Neuronal stem cell (in vitro differentiated cells): Measurements from ENCODE around the gene ATP6V0A1.
"Not testable (repeated sequence)": the region's sequence is repeated elsewhere in the genome, so short reads cannot be mapped to it uniquely, and the experiment has no call there.

Experiments used
- DNase-seq: peaks from one replicate; pipeline ENCODE4 v3.0.0-alpha.2; 2013; ENCODE audit warnings: low spot score
- H2AFZ ChIP-seq: one replicate; pipeline ENCODE4 v1.6.1; 2013; ENCODE audit warnings: mild to moderate bottlenecking, low read length, inconsistent platforms
- H2AK5ac ChIP-seq: 2 replicates; pipeline ENCODE4 v1.6.1; 2013; ENCODE audit warnings: low read depth, mild to moderate bottlenecking, inconsistent platforms, low read length, moderate library complexity, mixed read lengths
- H2BK120ac ChIP-seq: 2 replicates; pipeline ENCODE4 v1.6.1; 2013; ENCODE audit warnings: low read depth, mild to moderate bottlenecking, inconsistent platforms, low read length, moderate library complexity, mixed read lengths
- H2BK12ac ChIP-seq: one replicate; pipeline ENCODE4 v1.6.1; 2013; ENCODE audit warnings: low read length, inconsistent platforms
- H2BK15ac ChIP-seq: 2 replicates; pipeline ENCODE4 v1.6.1; 2013; ENCODE audit warnings: mild to moderate bottlenecking, low read length, inconsistent platforms, mixed read lengths
- H2BK5ac ChIP-seq: one replicate; pipeline ENCODE4 v1.6.1; 2013; ENCODE audit warnings: inconsistent platforms, mild to moderate bottlenecking, low read length, moderate library complexity
- H3K14ac ChIP-seq: one replicate; pipeline ENCODE4 v1.6.1; 2013; ENCODE audit warnings: low read length, inconsistent platforms
- H3K18ac ChIP-seq: 2 replicates; pipeline ENCODE4 v1.6.1; 2013; ENCODE audit warnings: low read length, inconsistent platforms
- H3K23ac ChIP-seq: 2 replicates; pipeline ENCODE4 v1.6.1; 2013; ENCODE audit warnings: low read depth, mild to moderate bottlenecking, mixed read lengths, low read length, inconsistent platforms; ENCODE audit not compliant: poor library complexity
- H3K27ac ChIP-seq: replicated peaks from 3 replicates; pipeline ENCODE4 v1.5.1; 2013; ENCODE audit warnings: low read length, inconsistent platforms
- H3K27me3 ChIP-seq, 3 experiments: 2 replicates each; pipeline ENCODE4 v1.6.1; 2013; ENCODE audit warnings: low read length in 3 of 3, mild to moderate bottlenecking in 2 of 3, inconsistent platforms in 1 of 3, low read depth in 1 of 3, mixed read lengths in 1 of 3, moderate library complexity in 1 of 3; ENCODE audit not compliant: control insufficient read depth in 3 of 3, insufficient read depth in 3 of 3
- H3K36me3 ChIP-seq, 2 donors: replicated peaks in 1 of 2; 2 replicates each; pipeline ENCODE4 v1.6.1; 2013; ENCODE audit warnings: low read length in 2 of 2; ENCODE audit not compliant: control insufficient read depth in 2 of 2, insufficient read depth in 2 of 2
- H3K4ac ChIP-seq: 2 replicates; pipeline ENCODE4 v1.6.1; 2013; ENCODE audit warnings: inconsistent platforms, mild to moderate bottlenecking, low read length, moderate library complexity
- H3K4me1 ChIP-seq, 2 donors: 1 replicate in 1 of 2; 2 replicates in 1 of 2; pipeline ENCODE4 v1.6.1; 2013; ENCODE audit warnings: low read length in 2 of 2, low read depth in 1 of 2; ENCODE audit not compliant: control insufficient read depth in 2 of 2, insufficient read depth in 1 of 2
- H3K4me2 ChIP-seq: one replicate; pipeline ENCODE4 v1.6.1; 2013; ENCODE audit warnings: mild to moderate bottlenecking, low read length, inconsistent platforms; ENCODE audit not compliant: insufficient read depth, poor library complexity, severe bottlenecking
- H3K4me3 ChIP-seq, 2 donors: 2 replicates each; pipeline ENCODE4 v1.5.1; 2013; ENCODE audit warnings: low read length in 2 of 2, mild to moderate bottlenecking in 2 of 2, inconsistent platforms in 1 of 2, moderate library complexity in 1 of 2
- H3K79me1 ChIP-seq: one replicate; pipeline ENCODE4 v1.6.1; 2013; ENCODE audit warnings: low read depth, mild to moderate bottlenecking, inconsistent platforms, low read length, moderate library complexity
- H3K9ac ChIP-seq: one replicate; pipeline ENCODE4 v1.6.1; 2013; ENCODE audit warnings: mild to moderate bottlenecking, low read depth, low read length, inconsistent platforms; ENCODE audit not compliant: poor library complexity
- H3K9me3 ChIP-seq, 2 donors: replicated peaks in 1 of 2; 2 replicates each; pipeline versions ENCODE3 to v1.6.1; 2013; ENCODE audit warnings: low read length in 2 of 2, mild to moderate bottlenecking in 2 of 2, inconsistent platforms in 1 of 2, low read depth in 1 of 2, mixed read lengths in 1 of 2, moderate library complexity in 1 of 2; ENCODE audit not compliant: control insufficient read depth in 2 of 2, insufficient read depth in 1 of 2
- H4K8ac ChIP-seq: one replicate; pipeline ENCODE4 v1.6.1; 2013; ENCODE audit warnings: low read depth, mild to moderate bottlenecking, inconsistent platforms, low read length, moderate library complexity
- H4K91ac ChIP-seq: one replicate; pipeline ENCODE4 v1.6.1; 2013; ENCODE audit warnings: low read length, low read depth, mild to moderate bottlenecking, inconsistent platforms; ENCODE audit not compliant: poor library complexity
- WGBS, 2 donors: extraction: QIAGEN DNeasy Blood & Tissue Kit; methylation state at CpG; one replicate each; pipeline ENCODE4 v1.1.7; 2013; ENCODE audit warnings: missing lambda C conversion rate in 2 of 2, mixed read lengths in 1 of 2; ENCODE audit not compliant: insufficient read length in 2 of 2, insufficient replicate concordance in 1 of 2; ENCODE audit errors: extremely low coverage in 2 of 2; 5-methylcytosine and 5-hydroxymethylcytosine counted together

The ATP6V0A1 gene

DNA sequence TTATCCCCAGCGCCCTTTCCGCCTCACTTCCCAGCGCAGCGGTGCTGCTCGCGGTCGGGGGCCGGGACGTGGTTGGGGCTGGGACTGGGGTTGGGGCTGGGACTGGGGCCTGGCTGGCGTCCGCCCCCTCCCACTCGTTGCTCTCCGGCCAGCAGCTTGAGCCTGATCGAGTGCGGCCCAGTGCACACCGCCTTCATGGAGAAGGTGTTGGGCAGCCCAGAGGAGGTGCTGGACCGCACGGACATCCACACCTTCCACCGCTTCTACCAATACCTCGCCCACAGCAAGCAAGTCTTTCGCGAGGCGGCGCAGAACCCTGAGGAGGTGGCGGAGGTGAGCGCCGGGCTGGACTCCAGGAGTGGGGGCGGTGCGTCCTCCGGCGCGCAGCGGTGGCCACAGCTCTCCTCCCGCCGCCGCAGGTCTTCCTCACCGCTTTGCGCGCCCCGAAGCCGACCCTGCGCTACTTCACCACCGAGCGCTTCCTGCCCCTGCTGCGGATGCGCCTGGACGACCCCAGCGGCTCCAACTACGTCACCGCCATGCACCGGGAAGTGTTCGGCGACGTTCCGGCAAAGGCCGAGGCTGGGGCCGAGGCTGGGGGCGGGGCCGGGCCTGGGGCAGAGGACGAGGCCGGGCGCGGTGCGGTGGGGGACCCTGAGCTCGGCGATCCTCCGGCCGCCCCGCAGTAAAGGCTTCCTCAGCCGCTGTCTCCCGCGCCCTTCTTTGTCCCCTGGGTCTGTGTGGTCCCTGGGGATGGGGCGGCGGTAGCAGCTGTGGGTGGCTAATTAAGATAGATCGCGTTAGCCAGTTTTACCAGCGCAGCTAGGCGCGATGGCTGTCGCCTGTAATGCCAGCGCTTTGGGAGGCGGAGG lies 95.8 kb downstream of the ATP6V0A1 start:
- DNase-seq: peak; percentile 86
- no CpG with 5 or more reads among the region's 82 CpGs for WGBS, 2 donors
- peak overlapping the region; percentile 89 to 97 for H3K4me3 ChIP-seq

DNA sequence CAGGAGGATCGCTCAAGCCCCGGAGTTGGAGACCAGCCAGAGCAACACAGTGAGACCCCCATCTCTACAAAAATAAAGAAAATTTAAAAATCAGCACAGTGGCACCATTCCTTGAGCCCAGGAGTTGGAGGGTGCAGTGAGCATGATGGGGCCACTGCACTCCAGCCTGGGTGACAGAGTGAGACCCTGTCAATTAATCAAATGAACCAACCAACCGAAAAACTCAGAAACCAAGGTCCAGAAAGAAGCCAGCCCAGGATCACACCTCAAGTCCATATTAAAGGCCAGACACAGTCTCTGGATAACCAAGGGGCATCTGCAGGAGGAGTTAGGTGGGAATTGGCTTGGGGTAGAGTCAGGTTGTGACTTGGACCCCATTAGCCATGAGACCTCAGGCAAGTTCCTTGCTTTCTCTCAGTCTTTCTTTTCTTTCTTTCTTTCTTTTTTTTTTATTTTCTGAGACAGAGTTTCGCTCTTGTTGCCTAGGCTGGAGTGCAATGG lies 96.5 kb downstream of the ATP6V0A1 start:
- no peak for DNase-seq
- H3K18ac ChIP-seq: peak overlapping the region; percentile 86
- H3K9ac ChIP-seq: peak overlapping the region; percentile 95
- H3K4me1 ChIP-seq: peaks cover 6 to 8% of the 10 kb centered on the region in 2 donors
- H3K14ac ChIP-seq: peak overlapping the region; percentile 25
- H3K36me3 ChIP-seq: no peaks in the 10 kb centered on the region
- no peak overlapping the region for H4K91ac ChIP-seq
- H2AK5ac ChIP-seq: no peak overlapping the region
- H3K27ac ChIP-seq: peak overlapping the region; percentile 59
- H3K79me1 ChIP-seq: peaks cover 6% of the 10 kb centered on the region
- no peaks in the 10 kb centered on the region for H3K9me3 ChIP-seq
- H2BK15ac ChIP-seq: peak overlapping the region; percentile 15
- peak overlapping the region; percentile 50 for H3K23ac ChIP-seq
- no peak overlapping the region for H2BK12ac ChIP-seq
- H3K4me2 ChIP-seq: peak overlapping the region; percentile 77
- no peak overlapping the region for H4K8ac ChIP-seq
- H2BK120ac ChIP-seq: no peak overlapping the region
- H2AFZ ChIP-seq: peak overlapping the region; percentile 96
- peak overlapping the region; percentile 89 to 97 for H3K4me3 ChIP-seq
- H3K27me3 ChIP-seq: no peaks in the 10 kb centered on the region
- H3K4ac ChIP-seq: no peak overlapping the region
- peak overlapping the region; percentile 83 for H2BK5ac ChIP-seq
- no CpG with 5 or more reads among the region's 4 CpGs for WGBS, 2 donors

More for the DNA sequence above, 95.8 kb downstream of the ATP6V0A1 start:
- H2AFZ ChIP-seq: peak overlapping the region; percentile 96
- peak overlapping the region; percentile 15 for H2BK15ac ChIP-seq
- H3K9ac ChIP-seq: peak overlapping the region; percentile 95
- H2BK5ac ChIP-seq: peak overlapping the region; percentile 83
- no peaks in the 10 kb centered on the region for H3K36me3 ChIP-seq
- H3K27ac ChIP-seq: peak overlapping the region; percentile 78
- H3K4ac ChIP-seq: peak overlapping the region; percentile 13
- peak overlapping the region; percentile 50 for H3K23ac ChIP-seq
- no peak overlapping the region for H4K8ac ChIP-seq
- peaks cover 6 to 8% of the 10 kb centered on the region in 2 donors for H3K4me1 ChIP-seq
- H4K91ac ChIP-seq: peak overlapping the region; percentile 2
- no peaks in the 10 kb centered on the region for H3K27me3 ChIP-seq
- H2AK5ac ChIP-seq: peak overlapping the region; percentile 54
- H3K4me2 ChIP-seq: peak overlapping the region; percentile 77
- H2BK120ac ChIP-seq: peak overlapping the region; percentile 47
- H3K18ac ChIP-seq: peak overlapping the region; percentile 86
- H2BK12ac ChIP-seq: peak overlapping the region; percentile 2
- peaks cover 6% of the 10 kb centered on the region for H3K79me1 ChIP-seq
- H3K9me3 ChIP-seq: no peaks in the 10 kb centered on the region
- peak overlapping the region; percentile 40 for H3K14ac ChIP-seq

DNA sequence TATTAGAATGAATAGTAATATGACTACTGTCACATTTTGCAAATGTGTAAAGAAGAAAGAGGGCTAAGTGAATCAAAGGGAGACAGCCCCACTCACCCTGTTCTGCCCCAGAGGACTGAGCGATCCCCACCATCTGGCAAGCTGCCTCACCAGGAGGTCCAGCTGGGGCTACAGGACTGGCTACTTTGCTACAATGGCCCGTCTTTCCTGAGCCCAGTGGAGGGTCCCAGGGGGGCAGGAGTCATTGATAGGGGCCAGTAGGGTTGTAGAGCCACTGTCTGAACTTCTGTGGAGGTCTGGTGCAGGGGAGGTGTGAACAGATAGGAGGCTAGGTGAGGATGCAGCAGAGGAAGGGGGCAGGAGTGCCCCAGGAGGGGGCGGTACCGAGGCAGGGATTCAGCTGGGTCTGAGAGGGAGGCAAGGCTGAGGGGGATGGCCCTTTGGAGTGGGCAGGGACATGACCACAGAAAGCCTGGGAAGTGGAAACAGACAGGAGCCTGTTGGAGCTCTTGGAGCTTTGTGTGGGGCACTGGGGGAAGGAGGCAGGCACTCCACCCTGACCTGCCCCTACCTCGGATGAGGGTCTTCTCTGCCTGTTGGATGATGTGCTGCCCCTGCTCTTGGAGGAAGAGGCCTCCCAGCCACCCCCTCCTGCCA lies 97.4 kb downstream of the ATP6V0A1 start:
- not testable (repeated sequence) for H4K91ac ChIP-seq, H3K4me2 ChIP-seq, H3K27ac ChIP-seq, H2BK5ac ChIP-seq, H3K9ac ChIP-seq, H3K9me3 ChIP-seq, H2BK12ac ChIP-seq, H3K79me1 ChIP-seq, H2AFZ ChIP-seq, H2AK5ac ChIP-seq, H3K4me1 ChIP-seq, H3K36me3 ChIP-seq, DNase-seq, H3K18ac ChIP-seq, H3K27me3 ChIP-seq, H2BK15ac ChIP-seq, H3K4ac ChIP-seq, H3K14ac ChIP-seq, H3K4me3 ChIP-seq, H2BK120ac ChIP-seq, H4K8ac ChIP-seq, H3K23ac ChIP-seq
- WGBS, 2 donors: no CpG with 5 or more reads among the region's 5 CpGs

DNA sequence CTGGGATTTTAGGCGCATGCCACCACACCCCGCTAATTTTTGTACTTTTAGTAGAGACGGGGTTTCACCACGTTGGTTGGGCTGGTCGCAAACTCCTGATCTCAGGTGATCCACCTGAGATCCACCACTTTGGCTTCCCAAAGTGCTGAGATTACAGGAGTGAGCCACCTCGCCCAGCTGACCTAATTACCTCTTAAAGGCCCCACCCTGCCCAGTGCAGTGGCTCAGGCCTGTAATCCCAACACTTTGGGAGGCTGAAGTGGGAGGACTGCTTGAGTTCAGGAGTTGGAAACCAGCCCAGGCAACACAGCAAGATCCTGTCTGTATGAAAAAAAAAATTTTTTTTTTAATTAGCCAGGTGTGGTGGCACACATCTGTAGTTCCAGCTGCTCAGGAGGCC lies 100.4 kb downstream of the ATP6V0A1 start:
- no peak overlapping the region for H3K14ac ChIP-seq
- H3K4ac ChIP-seq: no peak overlapping the region
- peaks cover 3 to 10% of the 10 kb centered on the region in 2 donors for H3K36me3 ChIP-seq
- no peak overlapping the region for H3K27ac ChIP-seq
- H3K9ac ChIP-seq: no peak overlapping the region
- H3K9me3 ChIP-seq: no peaks in the 10 kb centered on the region
- H3K4me3 ChIP-seq: no peak overlapping the region
- no peak overlapping the region for H2BK5ac ChIP-seq
- H4K8ac ChIP-seq: no peak overlapping the region
- H2BK15ac ChIP-seq: no peak overlapping the region
- H3K79me1 ChIP-seq: peaks cover 10% of the 10 kb centered on the region
- no peak overlapping the region for H2AFZ ChIP-seq
- H3K4me2 ChIP-seq: no peak overlapping the region
- H2BK12ac ChIP-seq: no peak overlapping the region
- no CpG with 5 or more reads among the region's 6 CpGs for WGBS, 2 donors
- no peak overlapping the region for H3K23ac ChIP-seq
- H3K4me1 ChIP-seq: peaks cover 11 to 15% of the 10 kb centered on the region in 2 donors
- DNase-seq: no peak
- no peak overlapping the region for H3K18ac ChIP-seq
- no peak overlapping the region for H2BK120ac ChIP-seq
- no peak overlapping the region for H2AK5ac ChIP-seq
- no peaks in the 10 kb centered on the region for H3K27me3 ChIP-seq
- H4K91ac ChIP-seq: no peak overlapping the region
